Lower lobe of right lung (tissue), 2 donors: ENCODE data around the gene GFAP. TPM values are rescaled to one million over a fixed set of nuclear protein-coding genes. Genes with fewer than 3 reads are reported as not detected.

Experiments used
- ATAC-seq, 2 donors: fragments of 200-7000 bp; cut with Tn5 transposase; one replicate each; pipeline ENCODE4 v1.9.1; 2020 to 2022; ENCODE audit warnings: mild to moderate bottlenecking in 2 of 2, moderate library complexity in 2 of 2
- DNase-seq: peaks from one replicate; pipeline ENCODE4 v3.0.0-alpha.2; 2020
- H3K27ac ChIP-seq: fragments of 200-600 bp; one replicate; pipeline ENCODE4 v1.8.0; 2022
- H3K27me3 ChIP-seq: fragments of 200-600 bp; one replicate; pipeline ENCODE4 v1.8.0; 2022; ENCODE audit warnings: low read depth
- H3K36me3 ChIP-seq: fragments of 200-600 bp; one replicate; pipeline ENCODE4 v1.8.0; 2022; ENCODE audit warnings: mild to moderate bottlenecking
- H3K4me1 ChIP-seq: fragments of 200-600 bp; one replicate; pipeline ENCODE4 v1.8.0; 2022
- H3K4me3 ChIP-seq: fragments of 200-600 bp; one replicate; pipeline ENCODE4 v1.8.0; 2022; ENCODE audit warnings: mild to moderate bottlenecking
- H3K9me3 ChIP-seq: fragments of 200-600 bp; one replicate; pipeline ENCODE4 v1.8.0; 2022
- intact Hi-C: fragments of 100-400 bp; cut with DNase I; formaldehyde crosslinking; loops from one replicate; pipeline ENCODE4 v1.11.0; 2022
- total RNA-seq: library from RNA; stranded (reverse); fragmentation: NEBNext Ultra II Directional; extraction: Animal tissue kit (Norgen Biotek cat#: 25700); gene quantifications from one replicate; pipeline ENCODE4 v1.2.1, GENCODE V29; 2021
- TF ChIP-seq, protein P1 (sequence below): fragments of 200-600 bp; IDR thresholded peaks from one replicate; pipeline ENCODE4 v1.8.0; 2022; ENCODE audit warnings: antibody characterized with exemption, mild to moderate bottlenecking
- donor health status: DM: no; HTN: yes; CAD: no; lungs with severe emphysema.

GFAP gene
- total RNA-seq, 1 donor from 2014 or later, result not detected

GRCh38 chr17:44867841-44868240 is 47.5 kb downstream of the GFAP start:
- DNase-seq (no peak), ATAC-seq (no peak)
- Histone ChIP-seq H3K36me3 (peaks cover 98% of the 10 kb centered on the region), H3K4me1 (no peaks in the 10 kb centered on the region), H3K27me3 (no peaks in the 10 kb centered on the region), H3K27ac (no peak overlapping the region), H3K9me3 (no peaks in the 10 kb centered on the region), H3K4me3 (no peak overlapping the region)
- TF ChIP-seq, protein P1, sequence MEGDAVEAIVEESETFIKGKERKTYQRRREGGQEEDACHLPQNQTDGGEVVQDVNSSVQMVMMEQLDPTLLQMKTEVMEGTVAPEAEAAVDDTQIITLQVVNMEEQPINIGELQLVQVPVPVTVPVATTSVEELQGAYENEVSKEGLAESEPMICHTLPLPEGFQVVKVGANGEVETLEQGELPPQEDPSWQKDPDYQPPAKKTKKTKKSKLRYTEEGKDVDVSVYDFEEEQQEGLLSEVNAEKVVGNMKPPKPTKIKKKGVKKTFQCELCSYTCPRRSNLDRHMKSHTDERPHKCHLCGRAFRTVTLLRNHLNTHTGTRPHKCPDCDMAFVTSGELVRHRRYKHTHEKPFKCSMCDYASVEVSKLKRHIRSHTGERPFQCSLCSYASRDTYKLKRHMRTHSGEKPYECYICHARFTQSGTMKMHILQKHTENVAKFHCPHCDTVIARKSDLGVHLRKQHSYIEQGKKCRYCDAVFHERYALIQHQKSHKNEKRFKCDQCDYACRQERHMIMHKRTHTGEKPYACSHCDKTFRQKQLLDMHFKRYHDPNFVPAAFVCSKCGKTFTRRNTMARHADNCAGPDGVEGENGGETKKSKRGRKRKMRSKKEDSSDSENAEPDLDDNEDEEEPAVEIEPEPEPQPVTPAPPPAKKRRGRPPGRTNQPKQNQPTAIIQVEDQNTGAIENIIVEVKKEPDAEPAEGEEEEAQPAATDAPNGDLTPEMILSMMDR, result no peak
- intact Hi-C loops, result loop anchor here (5.0 kb wide), 1 partner anchor 91 kb away; no protein-coding TSS in a partner anchor

GRCh38 chr17:44865931-44866330 is 49.4 kb downstream of the GFAP start:
- Histone ChIP-seq H3K27me3 (no peaks in the 10 kb centered on the region), H3K4me1 (no peaks in the 10 kb centered on the region), H3K36me3 (peaks cover 98% of the 10 kb centered on the region), H3K9me3 (no peaks in the 10 kb centered on the region), H3K4me3 (no peak overlapping the region), H3K27ac (no peak overlapping the region)
- DNase-seq (no peak), ATAC-seq (no peak)
- intact Hi-C loops, result loop anchor here (5.0 kb wide), 1 partner anchor 89 kb away; no protein-coding TSS in a partner anchor
- TF ChIP-seq, protein P1, result no peak

DNA sequence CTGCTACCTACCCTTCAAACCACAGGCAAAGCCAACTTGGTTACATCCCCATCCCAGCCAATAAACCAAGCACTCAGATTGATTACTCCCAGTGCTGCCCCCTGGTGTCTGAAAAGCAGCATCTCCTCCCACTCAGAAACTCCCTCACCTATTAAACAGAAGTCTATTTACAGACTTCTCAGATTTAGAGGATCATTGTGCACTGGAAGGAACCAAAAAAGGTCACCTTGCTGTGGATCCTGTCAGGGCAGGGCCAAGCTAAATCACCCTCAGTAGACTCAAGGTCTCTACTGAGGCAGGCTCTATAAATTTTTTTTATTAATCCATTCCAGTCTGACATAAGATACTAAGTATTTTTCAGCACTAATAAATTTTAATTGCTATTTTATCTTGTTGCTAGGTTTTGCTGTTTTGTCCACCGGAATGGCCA is 50.1 kb downstream of the GFAP start:
- ATAC-seq, result peak; percentile 71 to 77
- peak; percentile 61 for DNase-seq
- intact Hi-C loops, result loop anchor here (5.0 kb wide), 1 partner anchor 88 kb away; no protein-coding TSS in a partner anchor
- no peak overlapping the region for H3K27ac ChIP-seq
- TF ChIP-seq, protein P1, result peak; percentile 88
- H3K27me3 ChIP-seq, result no peaks in the 10 kb centered on the region
- no peaks in the 10 kb centered on the region for H3K9me3 ChIP-seq
- H3K4me1 ChIP-seq, result no peaks in the 10 kb centered on the region
- peaks cover 98% of the 10 kb centered on the region for H3K36me3 ChIP-seq
- no peak overlapping the region for H3K4me3 ChIP-seq

- no peak for DNase-seq
- peaks cover 98% of the 10 kb centered on the region for H3K36me3 ChIP-seq
- intact Hi-C loops, result loop anchor here (5.0 kb wide), 1 partner anchor 88 kb away; no protein-coding TSS in a partner anchor
Observed at GRCh38 chr17:44864831-44865230, 50.5 kb downstream of the GFAP start.

DNA sequence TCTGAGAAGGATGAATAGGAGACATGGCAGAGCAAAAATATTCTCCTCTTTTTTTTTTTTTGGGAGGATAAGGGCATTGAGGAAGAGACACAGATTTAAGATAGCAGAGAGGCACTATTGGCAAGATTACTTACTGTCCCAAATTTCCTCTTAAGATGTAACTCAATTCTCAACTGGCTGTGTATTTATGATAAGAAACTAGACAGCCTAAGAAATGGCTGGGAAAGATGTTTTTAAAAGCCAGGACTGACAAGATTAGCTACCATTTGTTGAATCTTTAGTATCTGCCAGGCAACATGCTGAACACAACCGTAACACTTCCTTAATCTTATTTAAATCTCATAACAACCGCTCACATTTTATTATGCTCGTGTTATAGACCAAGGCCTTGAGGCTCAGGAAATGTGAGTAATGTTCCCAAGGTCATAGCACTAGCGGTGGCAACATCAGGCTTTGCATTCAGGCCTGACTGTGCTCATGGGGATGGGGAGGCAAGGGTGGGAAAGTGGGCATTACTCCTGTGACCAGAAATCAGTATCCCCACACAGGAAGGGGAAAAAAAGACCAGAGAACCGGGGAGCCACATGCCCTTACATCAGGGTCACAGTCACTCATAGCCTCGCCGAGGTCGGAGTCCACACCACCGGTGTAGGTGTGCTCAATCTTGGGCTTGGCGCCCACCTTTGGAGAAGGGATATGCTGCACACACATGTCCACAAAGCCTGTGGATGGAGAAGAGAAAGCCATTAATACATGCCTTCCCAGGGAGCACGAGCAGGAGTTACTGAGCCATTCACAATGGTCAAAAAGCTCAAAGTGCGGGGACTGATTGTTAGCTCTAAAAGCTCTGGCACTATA is 52.0 kb downstream of the GFAP start:
- H3K4me1 ChIP-seq, result no peaks in the 10 kb centered on the region
- DNase-seq (no peak), ATAC-seq (no peak)
- TF ChIP-seq, protein P1, result no peak
- no peaks in the 10 kb centered on the region for H3K9me3 ChIP-seq
- H3K27ac ChIP-seq, result no peak overlapping the region
- no peak overlapping the region for H3K4me3 ChIP-seq
- H3K36me3 ChIP-seq, result peaks cover 98% of the 10 kb centered on the region
- H3K27me3 ChIP-seq, result no peaks in the 10 kb centered on the region
- intact Hi-C loops, result no loop called here

More at GRCh38 chr17:44864831-44865230, 50.5 kb downstream of the GFAP start:
- no peak overlapping the region for H3K27ac ChIP-seq
- TF ChIP-seq, protein P1, result no peak
- H3K4me1 ChIP-seq, result no peaks in the 10 kb centered on the region
- no peaks in the 10 kb centered on the region for H3K27me3 ChIP-seq
- H3K9me3 ChIP-seq, result no peaks in the 10 kb centered on the region
- no peak overlapping the region for H3K4me3 ChIP-seq
- peak in 1 of 2 donors; percentile 12 for ATAC-seq
